K562 (cell line): Measurements from ENCODE around the gene INSM2. TPM values are rescaled to one million over a fixed set of nuclear protein-coding genes. Genes with fewer than 3 reads are reported as not detected.

ENCODE experiments used
- ATAC-seq: fragments of 200-7000 bp; cut with Tn5 transposase; 3 replicates; pipeline ENCODE4 v1.9.1; 2020; ENCODE audit warnings: moderate library complexity
- BruUV-seq: library from RNA; stranded (reverse); fragments of 400-500 nt; replicated peaks from 2 replicates; lab custom pipeline; 2021; lab: Mats Ljungman, UMichigan
- CTCF ChIA-PET: fragments of 300-600 bp; formaldehyde crosslinking; extraction: SDS; loops from one replicate; lab custom pipeline; 2021; ENCODE audit warnings: low intra/inter-chr PET ratio; lab: Yijun Ruan, JAX
- POLR2A ChIA-PET: fragments of 300-600, 350-650 bp; sonication (Branson Sonifier 250); formaldehyde crosslinking; extraction: SDS; loops from one replicate; lab custom pipeline; 2021; ENCODE audit warnings: antibody characterized with exemption, inconsistent platforms; lab: Yijun Ruan, JAX
- DNase-seq, 4 experiments: peaks; one replicate each; pipeline versions ENCODE4 v3.0.0 to v3.0.0-alpha.2; 2011 to 2018; ENCODE audit warnings: low spot score in 3 of 4, mixed read lengths in 3 of 4; ENCODE audit errors: extremely low read depth in 1 of 4
- FAIRE-seq: peaks from 2 replicates; lab custom pipeline; 2011; peaks lifted over from hg19 to GRCh38; lab: Jason Lieb, UNC
- H2AFZ ChIP-seq: 2 replicates; pipeline ENCODE4 v1.6.0; 2011; ENCODE audit warnings: low read depth, low read length, control low read depth, inconsistent platforms
- H3K27ac ChIP-seq: fragments of 200-600 bp; 3 replicates; pipeline ENCODE4 v1.8.0; 2011; ENCODE audit warnings: low read depth, mild to moderate bottlenecking, control low read depth, inconsistent platforms, low read length, moderate library complexity, mixed read lengths; ENCODE audit errors: extremely low read depth
- H3K27me3 ChIP-seq, 2 experiments: fragments of 300-600 bp in 1 of 2; 2 replicates in 1 of 2; 3 replicates in 1 of 2; pipeline versions ENCODE4 v1.6.0 to v1.8.0; 2011; ENCODE audit warnings: inconsistent platforms in 2 of 2, low read length in 2 of 2, mild to moderate bottlenecking in 1 of 2, mixed read lengths in 1 of 2, moderate library complexity in 1 of 2; ENCODE audit not compliant: control insufficient read depth in 2 of 2, insufficient read depth in 2 of 2
- H3K36me3 ChIP-seq: fragments of 300-600 bp; 3 replicates; pipeline ENCODE4 v1.8.0; 2011; ENCODE audit warnings: mild to moderate bottlenecking, low read length, inconsistent platforms; ENCODE audit not compliant: control insufficient read depth, insufficient read depth
- H3K4me1 ChIP-seq, 2 experiments: fragments of 200-600 bp in 1 of 2; replicated peaks in 1 of 2; 2 replicates in 1 of 2; 3 replicates in 1 of 2; pipeline versions ENCODE4 v1.5.1 to v1.8.0; 2011; ENCODE audit warnings: inconsistent platforms in 2 of 2, low read length in 2 of 2, mild to moderate bottlenecking in 1 of 2, mixed read lengths in 1 of 2, moderate library complexity in 1 of 2; ENCODE audit not compliant: control insufficient read depth in 2 of 2, insufficient read depth in 2 of 2
- H3K4me2 ChIP-seq: 2 replicates; pipeline ENCODE4 v1.6.1; 2011; ENCODE audit warnings: low read length, control low read depth, inconsistent platforms, mixed read lengths; ENCODE audit not compliant: insufficient read depth
- H3K4me3 ChIP-seq: fragments of 200-600 bp; sonication (generic), shearing (Covaris generic); 2 replicates; pipeline ENCODE4 v1.5.1; 2016; ENCODE audit warnings: control low read depth, inconsistent platforms
- H3K79me2 ChIP-seq: fragments of 200-600 bp; 3 replicates; pipeline ENCODE4 v1.8.0; 2011; ENCODE audit warnings: low read length, inconsistent platforms; ENCODE audit not compliant: control insufficient read depth, insufficient read depth
- H3K9ac ChIP-seq, 2 experiments: 2 replicates each; pipeline versions ENCODE4 v1.6.0 to v1.6.1; 2011; ENCODE audit warnings: low read depth in 2 of 2, low read length in 2 of 2, control low read depth in 1 of 2, inconsistent platforms in 1 of 2, mild to moderate bottlenecking in 1 of 2, mixed read lengths in 1 of 2; ENCODE audit not compliant: insufficient read depth in 1 of 2
- H3K9me1 ChIP-seq: one replicate; pipeline ENCODE4 v1.6.0; 2011; ENCODE audit warnings: inconsistent platforms, mild to moderate bottlenecking, low read length, moderate library complexity; ENCODE audit not compliant: control insufficient read depth, insufficient read depth
- H3K9me3 ChIP-seq: replicated peaks from 2 replicates; pipeline ENCODE4 v1.5.1; 2011; ENCODE audit warnings: low read depth, low read length, inconsistent platforms; ENCODE audit not compliant: control insufficient read depth, insufficient read depth
- H4K20me1 ChIP-seq: replicated peaks from 2 replicates; pipeline ENCODE4 v1.6.1; 2011; ENCODE audit warnings: low read length, inconsistent platforms, mixed read lengths; ENCODE audit not compliant: control insufficient read depth, insufficient read depth
- C11orf30 ChIP-seq: fragments of 450-650 bp; IDR thresholded peaks from 2 replicates; pipeline ENCODE4 v1.6.1; 2016; ENCODE audit warnings: low read depth, mild to moderate bottlenecking
- CREM ChIP-seq: IDR thresholded peaks from 2 replicates; pipeline ENCODE4 v1.6.1; 2014; ENCODE audit warnings: antibody characterized with exemption, low read depth
- GTF2E2 ChIP-seq: fragments of 200-800 bp; sonication (Bioruptor generic); IDR thresholded peaks from 2 replicates; pipeline ENCODE4 v1.6.1; 2016; ENCODE audit warnings: missing genetic modification characterization, missing compliant biosample characterization
- HLTF ChIP-seq: fragments of 450-650 bp; IDR thresholded peaks from 2 replicates; pipeline ENCODE4 v1.6.1; 2016
- KDM1A ChIP-seq, 2 experiments: fragments of 450-650 bp; IDR thresholded peaks; 2 replicates each; pipeline ENCODE4 v1.6.1; 2016; ENCODE audit warnings: mild to moderate bottlenecking in 2 of 2
- MEIS2 ChIP-seq: fragments of 450-650 bp; IDR thresholded peaks from 2 replicates; pipeline ENCODE4 v1.6.1; 2014; ENCODE audit warnings: mild to moderate bottlenecking; ENCODE audit not compliant: partially characterized antibody
- NONO ChIP-seq, 2 experiments: fragments of 200-400 bp in 1 of 2; fragments of 450-650 bp in 1 of 2; formaldehyde crosslinking in 1 of 2; IDR thresholded peaks; 2 replicates each; pipeline ENCODE4 v1.6.1; 2017; ENCODE audit warnings: low read depth in 2 of 2, mild to moderate bottlenecking in 2 of 2, moderate library complexity in 2 of 2, low read length in 1 of 2
- PCBP2 ChIP-seq: fragments of 200-400 bp; formaldehyde crosslinking; IDR thresholded peaks from 2 replicates; pipeline ENCODE4 v1.6.1; 2018; ENCODE audit warnings: low read length, low read depth, mild to moderate bottlenecking, moderate library complexity; ENCODE audit not compliant: poor library complexity, severe bottlenecking
- ZBTB1 ChIP-seq: sonication (generic); formaldehyde crosslinking; IDR thresholded peaks from 2 replicates; pipeline ENCODE4 v1.8.1; 2023; ENCODE audit warnings: missing genetic modification reagents, low read depth, mild to moderate bottlenecking, borderline replicate concordance
- ZNF395 ChIP-seq: fragments of 200-800 bp; sonication (Bioruptor generic); IDR thresholded peaks from 2 replicates; pipeline ENCODE4 v1.6.1; 2017; ENCODE audit warnings: missing genetic modification characterization, missing compliant biosample characterization
- ZNF644 ChIP-seq: fragments of 200-800 bp; sonication (Bioruptor generic); IDR thresholded peaks from 2 replicates; pipeline ENCODE4 v1.6.1; 2016; ENCODE audit warnings: low read depth, missing genetic modification characterization, missing compliant biosample characterization
- in situ Hi-C: fragments of 300-500 bp; cut with MboI; formaldehyde crosslinking; loops from 4 replicates; pipeline ENCODE4 v1.15.0; 2018; ENCODE audit warnings: inconsistent platforms, mixed read lengths
- intact Hi-C: fragments of 100-400 bp; cut with micrococcal nuclease; formaldehyde crosslinking; loops from 2 replicates; pipeline ENCODE4 v1.14.2; 2022
- polyA plus RNA-seq, 8 experiments: library from polyadenylated mRNA; depleted of rRNA in 4 of 8; stranded (reverse) in 5 of 8; unstranded in 3 of 8; fragments of >200 nt; fragmentation: Nextera tagmentation in 2 of 8; fragmentation: Illumina TruSeq in 1 of 8; extraction: Ambion mirVana in 2 of 8; extraction: Trizol in 1 of 8; gene quantifications; 2 replicates each; pipeline versions ENCODE4 v1.2.1 to v1.2.3, GENCODE V29; 2011 to 2014; ENCODE audit warnings: inconsistent platforms in 1 of 8, missing spikeins in 1 of 8
- total RNA-seq, 7 experiments: library from RNA; depleted of rRNA in 6 of 7; stranded (reverse); fragments of >200 nt in 6 of 7; fragmentation: Illumina TruSeq in 2 of 7; extraction: Trizol in 2 of 7; gene quantifications; 2 replicates each; pipeline versions ENCODE4 v1.2.1 to v1.2.3, GENCODE V29; 2011 to 2021; ENCODE audit warnings: low replicate concordance in 1 of 7
- TF ChIP-seq, protein P1 (sequence below): sonication (generic); formaldehyde crosslinking; IDR thresholded peaks from 2 replicates; pipeline ENCODE4 v1.8.1; 2023; ENCODE audit warnings: mild to moderate bottlenecking, missing genetic modification reagents

Gene INSM2
- total and polyA plus RNA-seq, 9 of the 15 experiments (the other 6 are each of a cell fraction or from before 2014, with no cell fraction given), result not detected

DNA sequence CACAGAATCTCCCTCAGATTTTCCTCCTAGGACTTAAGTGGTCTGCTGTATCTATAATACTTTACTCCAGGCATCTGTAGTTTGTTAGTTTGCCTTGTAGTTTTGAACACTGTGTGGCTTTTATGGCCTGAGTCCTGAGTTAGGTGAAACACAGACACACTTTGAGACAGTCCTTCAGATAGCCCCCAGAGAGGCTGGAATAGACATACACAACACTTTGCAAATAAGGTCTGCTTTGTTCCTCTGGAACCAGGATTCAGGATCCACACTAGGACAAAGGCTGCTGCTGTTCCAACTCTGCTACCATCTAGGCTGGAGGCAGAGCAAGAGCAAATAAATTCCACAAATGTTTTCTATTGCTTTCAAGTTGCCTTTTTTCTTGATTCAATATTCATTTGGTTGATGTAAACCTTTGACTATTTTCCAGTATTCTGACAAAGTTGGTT is 41.4 kb upstream of the INSM2 start:
- Histone ChIP-seq H3K27ac (no peak overlapping the region), H3K4me3 (no peak overlapping the region), H3K27me3 (no peaks in the 10 kb centered on the region), H3K4me1 (no peaks in the 10 kb centered on the region), H2AFZ (no peak overlapping the region), H3K9me1 (no peaks in the 10 kb centered on the region), H3K79me2 (no peaks in the 10 kb centered on the region), H4K20me1 (no peaks in the 10 kb centered on the region), H3K9ac (no peak overlapping the region), H3K36me3 (no peaks in the 10 kb centered on the region), H3K9me3 (no peaks in the 10 kb centered on the region), H3K4me2 (no peak overlapping the region)
- ChIA-PET CTCF (no interaction called here), POLR2A (no interaction called here)
- no TSS peak for BruUV-seq
- in situ Hi-C loops (no loop called here), intact Hi-C loops (no loop called here)
- no peak for FAIRE-seq
- ATAC-seq, result no peak
- no peak for DNase-seq
- TF ChIP-seq NONO (IDR thresholded peaks at IDR 0.05; ENCODE audit: low read depth in 2 of 2, low read length in 1 of 2) (no peak), C11orf30 (no peak), ZBTB1 (CRISPR knock-in tag) (no peak), ZNF644 (tag) (no peak), KDM1A (IDR thresholded peaks at IDR 0.05) (no peak), PCBP2 (no peak), GTF2E2 (tag) (no peak), ZNF395 (CRISPR knock-in tag) (no peak), MEIS2 (no peak), CREM (no peak), HLTF (no peak)
- TF ChIP-seq, protein P1, sequence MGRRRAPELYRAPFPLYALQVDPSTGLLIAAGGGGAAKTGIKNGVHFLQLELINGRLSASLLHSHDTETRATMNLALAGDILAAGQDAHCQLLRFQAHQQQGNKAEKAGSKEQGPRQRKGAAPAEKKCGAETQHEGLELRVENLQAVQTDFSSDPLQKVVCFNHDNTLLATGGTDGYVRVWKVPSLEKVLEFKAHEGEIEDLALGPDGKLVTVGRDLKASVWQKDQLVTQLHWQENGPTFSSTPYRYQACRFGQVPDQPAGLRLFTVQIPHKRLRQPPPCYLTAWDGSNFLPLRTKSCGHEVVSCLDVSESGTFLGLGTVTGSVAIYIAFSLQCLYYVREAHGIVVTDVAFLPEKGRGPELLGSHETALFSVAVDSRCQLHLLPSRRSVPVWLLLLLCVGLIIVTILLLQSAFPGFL (CRISPR knock-in tag), result no peak
